Smooth muscle cell (in vitro differentiated cells): ENCODE data around the gene WDR33. TPM values are rescaled to one million over a fixed set of nuclear protein-coding genes. Genes with fewer than 3 reads are reported as not detected.
A peak's percentile ranks its signal among the peaks of the same experiment; 100 is the strongest.

ENCODE experiments used
- DNase-seq: peaks from one replicate; lab custom pipeline; 2025; ENCODE audit not compliant: unreplicated experiment; lab: John Stamatoyannopoulos, UW
- H2AFZ ChIP-seq: fragments of 200-600 bp; sonication (generic); 2 replicates; pipeline ENCODE4 v1.6.0; 2016; ENCODE audit warnings: antibody characterized with exemption, low read depth, mild to moderate bottlenecking
- H3F3A ChIP-seq: fragments of 200-600 bp; sonication (generic); 2 replicates; pipeline ENCODE4 v1.6.0; 2017; ENCODE audit warnings: antibody characterized with exemption, low read depth
- H3K27ac ChIP-seq: fragments of 200-600 bp; sonication (generic); 2 replicates; pipeline ENCODE4 v1.5.1; 2016; ENCODE audit warnings: low read depth, mild to moderate bottlenecking
- H3K27me3 ChIP-seq: fragments of 200-600 bp; sonication (generic); 2 replicates; pipeline ENCODE4 v1.6.1; 2016; ENCODE audit warnings: low read depth, mild to moderate bottlenecking
- H3K36me3 ChIP-seq: fragments of 200-600 bp; sonication (generic); 2 replicates; pipeline ENCODE4 v1.5.1; 2016; ENCODE audit warnings: low read depth
- H3K4me1 ChIP-seq: fragments of 200-600 bp; sonication (generic); 2 replicates; pipeline ENCODE4 v1.5.1; 2016; ENCODE audit warnings: low read depth
- H3K4me2 ChIP-seq: fragments of 200-600 bp; sonication (generic); 2 replicates; pipeline ENCODE4 v1.6.0; 2016; ENCODE audit warnings: mild to moderate bottlenecking
- H3K4me3 ChIP-seq: fragments of 200-600 bp; sonication (generic); 2 replicates; pipeline ENCODE4 v1.5.1; 2016; ENCODE audit warnings: mild to moderate bottlenecking
- H3K79me2 ChIP-seq: fragments of 200-600 bp; sonication (generic); 2 replicates; pipeline ENCODE4 v1.6.0; 2016; ENCODE audit warnings: low read depth, mild to moderate bottlenecking
- H3K9ac ChIP-seq: fragments of 200-600 bp; sonication (generic); 2 replicates; pipeline ENCODE4 v1.6.0; 2016; ENCODE audit warnings: low read depth
- H3K9me3 ChIP-seq: fragments of 200-600 bp; sonication (generic); replicated peaks from 2 replicates; pipeline ENCODE4 v1.5.1; 2016; ENCODE audit warnings: low read depth
- H4K20me1 ChIP-seq: fragments of 200-600 bp; sonication (generic); 2 replicates; pipeline ENCODE4 v1.6.0; 2016; ENCODE audit warnings: low read depth
- WGBS: methylation state at CpG from one replicate; pipeline ENCODE4 v1.1.7; 2016; ENCODE audit warnings: low lambda C conversion rate; 5-methylcytosine and 5-hydroxymethylcytosine counted together
- polyA plus RNA-seq: library from polyadenylated mRNA; unstranded; fragments of >200 nt; fragmentation: Nextera tagmentation; extraction: Ambion mirVana; gene quantifications from 2 replicates; pipeline ENCODE4 v1.2.1, GENCODE V29; 2016
- total RNA-seq: library from RNA; depleted of rRNA; stranded (reverse); fragments of >200 nt; gene quantifications from 2 replicates; pipeline ENCODE4 v1.2.3, GENCODE V29; 2014
- TF ChIP-seq, protein P1 (sequence below): fragments of 200-600 bp; sonication (generic); IDR thresholded peaks from 2 replicates; pipeline ENCODE4 v1.5.1; 2017; ENCODE audit warnings: borderline replicate concordance, mild to moderate bottlenecking, antibody characterized with exemption; ENCODE audit not compliant: insufficient read depth, poor library complexity, severe bottlenecking

The WDR33 gene
- total and polyA plus RNA-seq, 2 experiments from 2014 or later = 30.4 to 43.3 TPM

DNA sequence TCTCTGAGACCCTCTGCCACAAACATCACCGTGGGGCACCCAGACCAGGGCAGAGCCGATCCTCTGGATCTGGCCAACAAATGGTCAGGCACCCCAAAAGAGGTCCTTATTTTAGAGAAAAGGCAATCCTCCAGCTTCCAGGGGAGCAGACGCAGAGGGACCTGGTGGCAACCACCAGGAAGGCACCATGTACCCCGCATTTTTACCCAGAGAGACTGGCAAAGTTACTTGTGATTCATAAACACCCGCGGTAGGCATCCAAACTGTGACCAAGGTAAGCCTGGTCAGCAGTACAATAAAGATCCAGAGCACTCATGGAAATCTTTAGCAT lies 146.1 kb downstream of the WDR33 start:
- 98% methylated on average over 6 of the region's 6 CpGs for WGBS
- TF ChIP-seq, protein P1, sequence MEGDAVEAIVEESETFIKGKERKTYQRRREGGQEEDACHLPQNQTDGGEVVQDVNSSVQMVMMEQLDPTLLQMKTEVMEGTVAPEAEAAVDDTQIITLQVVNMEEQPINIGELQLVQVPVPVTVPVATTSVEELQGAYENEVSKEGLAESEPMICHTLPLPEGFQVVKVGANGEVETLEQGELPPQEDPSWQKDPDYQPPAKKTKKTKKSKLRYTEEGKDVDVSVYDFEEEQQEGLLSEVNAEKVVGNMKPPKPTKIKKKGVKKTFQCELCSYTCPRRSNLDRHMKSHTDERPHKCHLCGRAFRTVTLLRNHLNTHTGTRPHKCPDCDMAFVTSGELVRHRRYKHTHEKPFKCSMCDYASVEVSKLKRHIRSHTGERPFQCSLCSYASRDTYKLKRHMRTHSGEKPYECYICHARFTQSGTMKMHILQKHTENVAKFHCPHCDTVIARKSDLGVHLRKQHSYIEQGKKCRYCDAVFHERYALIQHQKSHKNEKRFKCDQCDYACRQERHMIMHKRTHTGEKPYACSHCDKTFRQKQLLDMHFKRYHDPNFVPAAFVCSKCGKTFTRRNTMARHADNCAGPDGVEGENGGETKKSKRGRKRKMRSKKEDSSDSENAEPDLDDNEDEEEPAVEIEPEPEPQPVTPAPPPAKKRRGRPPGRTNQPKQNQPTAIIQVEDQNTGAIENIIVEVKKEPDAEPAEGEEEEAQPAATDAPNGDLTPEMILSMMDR = no peak
- H3K4me2 ChIP-seq = peak overlapping the region; percentile 80
- no peak for DNase-seq
- H4K20me1 ChIP-seq = peaks cover 71% of the 10 kb centered on the region
- H3K79me2 ChIP-seq = peaks cover 29% of the 10 kb centered on the region
- no peak overlapping the region for H3K4me3 ChIP-seq
- no peak overlapping the region for H3K27ac ChIP-seq
- no peaks in the 10 kb centered on the region for H3K9me3 ChIP-seq
- no peaks in the 10 kb centered on the region for H3F3A ChIP-seq
- peaks cover 2% of the 10 kb centered on the region for H3K4me1 ChIP-seq
- H3K9ac ChIP-seq = no peak overlapping the region
- no peak overlapping the region for H2AFZ ChIP-seq
- peaks cover 16% of the 10 kb centered on the region for H3K27me3 ChIP-seq
- no peaks in the 10 kb centered on the region for H3K36me3 ChIP-seq

DNA sequence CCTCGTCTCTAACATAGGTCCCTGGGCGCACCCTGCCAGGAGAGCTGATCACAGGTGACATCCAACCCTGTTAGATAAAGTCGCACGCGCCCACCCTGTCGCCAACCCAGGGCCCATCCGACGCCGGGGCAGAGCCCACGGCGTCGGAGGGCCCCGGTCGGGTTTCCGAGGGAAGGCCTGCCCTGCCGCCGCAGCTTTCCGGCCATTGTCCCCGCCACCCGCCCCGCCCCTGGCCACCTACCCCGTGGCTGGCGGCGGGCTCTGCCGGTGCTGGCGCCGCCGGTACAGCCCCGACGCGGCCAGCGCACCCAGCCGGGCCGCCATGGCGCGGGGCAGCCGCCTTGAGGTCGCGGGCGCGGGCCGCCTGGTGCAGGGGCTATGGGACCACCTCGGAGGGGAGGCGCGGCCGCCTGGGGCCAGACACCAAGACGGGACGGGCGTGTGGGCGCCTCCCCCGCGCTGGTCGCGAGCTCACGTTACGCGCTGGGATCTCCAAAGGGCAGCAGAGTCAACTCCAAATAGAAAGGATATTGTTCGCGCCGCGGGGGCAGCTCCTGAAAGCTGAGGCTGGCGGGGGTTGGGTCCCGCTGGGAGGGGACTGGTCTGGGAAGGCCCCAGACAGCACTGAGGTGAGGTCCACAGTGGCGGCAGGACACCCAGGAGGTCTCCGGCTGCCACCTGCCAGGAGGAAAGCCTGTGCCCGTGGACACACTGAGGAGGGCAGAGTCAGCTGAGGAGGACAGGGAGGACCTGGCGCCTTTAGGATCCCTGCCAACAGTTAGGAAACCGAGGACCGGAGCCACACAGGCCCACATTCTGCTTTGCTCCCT lies 146.7 kb downstream of the WDR33 start:
- Histone ChIP-seq H3K27me3 (peaks cover 16% of the 10 kb centered on the region), H3K27ac (no peak overlapping the region), H3K9ac (no peak overlapping the region), H3F3A (no peaks in the 10 kb centered on the region), H4K20me1 (peaks cover 71% of the 10 kb centered on the region), H3K79me2 (peaks cover 26% of the 10 kb centered on the region), H3K9me3 (no peaks in the 10 kb centered on the region), H3K36me3 (no peaks in the 10 kb centered on the region), H3K4me1 (peaks cover 2% of the 10 kb centered on the region), H3K4me3 (peak overlapping the region; percentile 44), H2AFZ (no peak overlapping the region), H3K4me2 (peak overlapping the region; percentile 80)
- WGBS = 21% methylated on average over 52 of the region's 69 CpGs
- TF ChIP-seq, protein P1 = no peak
- no peak for DNase-seq

DNA sequence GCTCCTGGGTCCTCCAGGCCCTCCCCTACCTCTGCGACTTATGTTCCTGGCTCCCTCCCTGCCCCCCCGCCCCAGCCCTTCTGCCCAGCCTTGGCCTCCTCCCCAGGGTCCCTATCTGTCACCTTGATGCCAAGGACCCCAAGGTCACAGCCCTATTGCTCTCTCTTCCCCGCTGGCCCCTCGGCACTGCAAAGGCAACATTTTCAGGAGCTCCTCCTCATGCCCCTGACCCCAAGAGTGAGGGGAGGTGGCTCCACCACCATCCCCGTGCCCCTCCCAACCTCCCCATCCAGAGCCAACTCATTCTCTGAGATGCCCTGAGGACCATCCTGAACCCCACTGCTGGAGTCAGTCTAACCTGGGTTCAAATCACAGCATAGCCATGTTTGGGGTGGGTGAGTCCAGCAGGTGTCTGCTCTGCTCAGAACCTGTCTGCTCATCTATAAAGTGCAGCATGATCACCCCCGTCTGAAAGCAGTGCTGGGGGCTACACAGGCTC lies 147.4 kb downstream of the WDR33 start:
- TF ChIP-seq, protein P1 = no peak
- H2AFZ ChIP-seq = no peak overlapping the region
- no peak overlapping the region for H3K27ac ChIP-seq
- H3K4me2 ChIP-seq = peak overlapping the region; percentile 80
- peaks cover 16% of the 10 kb centered on the region for H3K27me3 ChIP-seq
- 91% methylated on average over 5 of the region's 6 CpGs for WGBS
- peaks cover 2% of the 10 kb centered on the region for H3K4me1 ChIP-seq
- H3K9ac ChIP-seq = no peak overlapping the region
- peaks cover 26% of the 10 kb centered on the region for H3K79me2 ChIP-seq
- peaks cover 65% of the 10 kb centered on the region for H4K20me1 ChIP-seq
- no peak for DNase-seq
- H3K4me3 ChIP-seq = peak overlapping the region; percentile 44
- no peaks in the 10 kb centered on the region for H3K9me3 ChIP-seq
- no peaks in the 10 kb centered on the region for H3K36me3 ChIP-seq
- no peaks in the 10 kb centered on the region for H3F3A ChIP-seq
